Brain microvascular endothelial cell (primary cell): Measurements from ENCODE around the gene TMEM26.

Experiments
- DNase-seq: peaks from one replicate; pipeline ENCODE4 v3.0.0-alpha.2; 2020
- H3K27ac ChIP-seq: fragments of 250-450 bp; sonication (Bioruptor Pico); 2 replicates; pipeline ENCODE4 v1.5.1; 2020; ENCODE audit warnings: mild to moderate bottlenecking, moderate library complexity
- H3K27me3 ChIP-seq: fragments of 250-450 bp; sonication (Bioruptor Pico); replicated peaks from 2 replicates; pipeline ENCODE4 v1.5.1; 2020; ENCODE audit warnings: mild to moderate bottlenecking
- H3K36me3 ChIP-seq: fragments of 250-450 bp; sonication (Bioruptor Pico); replicated peaks from 2 replicates; pipeline ENCODE4 v1.5.1; 2020; ENCODE audit warnings: mild to moderate bottlenecking
- H3K4me3 ChIP-seq: 2 replicates; pipeline ENCODE4 v1.5.1; 2011; ENCODE audit warnings: low read depth, mild to moderate bottlenecking, control low read depth, low read length, moderate library complexity
- CTCF ChIP-seq: IDR thresholded peaks from 2 replicates; pipeline ENCODE4 v1.5.1; 2011; ENCODE audit warnings: low read depth, mild to moderate bottlenecking, moderate library complexity, low read length, control low read depth, inconsistent platforms; ENCODE audit errors: missing control alignments
- in situ Hi-C: cut with HindIII; loops from 2 replicates; pipeline ENCODE4 v1.10.0; 2017; ENCODE audit warnings: low sequenced_read_pairs, low pct_ligation_motif_present

The TMEM26 gene

DNA sequence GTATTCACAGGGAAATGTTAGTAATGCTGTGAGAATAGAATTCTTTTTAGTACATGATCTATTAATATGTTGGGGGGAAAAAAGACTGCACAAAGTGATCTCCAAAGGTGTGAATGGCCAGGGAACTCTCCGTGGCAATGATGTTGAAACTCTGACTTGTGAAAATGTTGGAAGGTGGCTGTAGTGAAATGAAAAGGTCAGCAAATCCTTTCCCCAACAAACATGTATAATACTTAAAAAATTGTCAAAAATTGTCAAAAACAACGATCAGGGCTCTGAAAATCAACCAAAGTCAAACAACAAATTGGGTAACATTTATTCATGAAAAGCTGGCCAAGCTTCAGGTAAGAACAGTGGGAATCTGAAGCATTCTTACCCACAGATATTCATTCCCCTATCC is 35.5 kb downstream of the TMEM26 start:
- in situ Hi-C loops: no loop called here
- no peak for DNase-seq
- Histone ChIP-seq H3K27me3 (no peaks in the 10 kb centered on the region), H3K36me3 (no peaks in the 10 kb centered on the region), H3K27ac (no peak overlapping the region), H3K4me3 (no peak overlapping the region)
- TF ChIP-seq CTCF: no peak

- in situ Hi-C loops: no loop called here
- Histone ChIP-seq H3K4me3 (no peak overlapping the region), H3K27me3 (no peaks in the 10 kb centered on the region), H3K36me3 (no peaks in the 10 kb centered on the region), H3K27ac (no peak overlapping the region)
- no peak for DNase-seq
- no peak for TF ChIP-seq CTCF
Observed at GRCh38 chr10:61415824-61416223, 37.4 kb downstream of the TMEM26 start.

GRCh38 chr10:61411706-61412105 is 41.5 kb downstream of the TMEM26 start:
- in situ Hi-C loops: no loop called here
- TF ChIP-seq CTCF: no peak
- no peak overlapping the region for H3K4me3 ChIP-seq
- no peak for DNase-seq
- H3K27me3 ChIP-seq: no peaks in the 10 kb centered on the region
- H3K36me3 ChIP-seq: no peaks in the 10 kb centered on the region
- H3K27ac ChIP-seq: no peak overlapping the region

DNA sequence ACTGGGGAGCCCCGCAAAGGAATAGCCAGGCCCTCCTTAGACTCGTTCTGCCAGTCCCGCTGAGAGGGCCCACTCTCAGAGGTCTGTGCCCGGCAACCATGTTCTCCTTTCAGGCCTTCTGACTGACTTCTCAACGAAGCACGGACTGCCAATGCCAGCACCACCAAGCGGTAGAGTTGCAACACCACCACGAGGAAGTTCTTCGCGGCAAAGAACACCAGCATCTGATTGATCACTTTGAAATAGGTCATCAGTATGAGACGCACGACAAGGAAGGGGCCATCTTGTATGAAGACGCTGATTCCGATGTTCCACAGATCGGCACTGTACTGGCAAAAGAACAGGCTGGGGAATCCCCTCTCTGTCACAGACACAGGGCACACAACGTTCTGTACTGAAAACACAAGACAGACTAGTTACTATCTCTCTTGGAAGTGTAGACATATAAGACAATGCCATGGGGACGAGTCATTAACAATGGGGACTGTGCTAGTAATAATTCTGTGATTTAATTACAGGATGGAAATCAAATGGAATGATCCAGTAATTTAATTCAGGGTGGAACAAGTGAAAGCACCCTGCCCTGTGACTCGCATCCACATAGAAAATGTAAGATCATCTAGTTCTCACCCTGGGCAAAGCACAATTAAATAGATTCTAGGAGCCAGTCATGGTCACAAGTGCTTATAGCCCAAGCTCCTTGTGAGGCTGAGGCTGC is 42.7 kb downstream of the TMEM26 start:
- H3K4me3 ChIP-seq: no peak overlapping the region
- H3K27me3 ChIP-seq: no peaks in the 10 kb centered on the region
- no peak for DNase-seq
- no peak for TF ChIP-seq CTCF
- in situ Hi-C loops: no loop called here
- no peak overlapping the region for H3K27ac ChIP-seq
- H3K36me3 ChIP-seq: no peaks in the 10 kb centered on the region

GRCh38 chr10:61409157-61409556 is 44.0 kb downstream of the TMEM26 start:
- in situ Hi-C loops: no loop called here

More at GRCh38 chr10:61409157-61409556, 44.0 kb downstream of the TMEM26 start:
- H3K27me3 ChIP-seq: no peaks in the 10 kb centered on the region
- no peak overlapping the region for H3K27ac ChIP-seq
- no peak for DNase-seq
- H3K4me3 ChIP-seq: no peak overlapping the region
- TF ChIP-seq CTCF: no peak
- H3K36me3 ChIP-seq: no peaks in the 10 kb centered on the region
